NCI-H187 (cell line): ENCODE data around the gene STOX1.
"Not testable (repeated sequence)": the region's sequence is repeated elsewhere in the genome, so short reads cannot be mapped to it uniquely, and the experiment has no call there.

Source experiments
- DNase-seq, 2 experiments: peaks; one replicate each; lab custom pipeline; 2025; lab: John Stamatoyannopoulos, UW

STOX1 gene

GRCh38 chr10:68828833-68829232 is 1.5 kb downstream of the STOX1 start:
- DNase-seq, result no peak

- no peak for DNase-seq
These were observed 2.2 kb downstream of the STOX1 start for GRCh38 chr10:68829521-68829920.

- DNase-seq, result no peak
These were observed 2.6 kb downstream of the STOX1 start for GRCh38 chr10:68829952-68830351.

- DNase-seq, result no peak
These were observed 4.7 kb downstream of the STOX1 start for GRCh38 chr10:68831961-68832455.

- no peak for DNase-seq
These were observed 5.3 kb downstream of the STOX1 start for GRCh38 chr10:68832601-68833000.

- no peak for DNase-seq
These were observed 10.4 kb downstream of the STOX1 start for GRCh38 chr10:68837626-68838322.

- DNase-seq, result not testable (repeated sequence)
These were observed 13.3 kb downstream of the STOX1 start for GRCh38 chr10:68840650-68841049.

GRCh38 chr10:68848281-68848680 is 20.9 kb downstream of the STOX1 start:
- no peak for DNase-seq

GRCh38 chr10:68848806-68849205 is 21.5 kb downstream of the STOX1 start:
- DNase-seq, result no peak

GRCh38 chr10:68856352-68856751 is 29.0 kb downstream of the STOX1 start:
- no peak for DNase-seq

GRCh38 chr10:68857005-68857404 is 29.7 kb downstream of the STOX1 start:
- DNase-seq, result no peak

GRCh38 chr10:68861253-68861652 is 33.9 kb downstream of the STOX1 start:
- no peak for DNase-seq

- DNase-seq, result no peak
These were observed 37.3 kb downstream of the STOX1 start for GRCh38 chr10:68864611-68865010.

GRCh38 chr10:68868173-68868572 is 40.8 kb downstream of the STOX1 start:
- DNase-seq, result not testable (repeated sequence)

GRCh38 chr10:68869623-68870022 is 42.3 kb downstream of the STOX1 start:
- DNase-seq, result no peak

- no peak for DNase-seq
These were observed 42.7 kb downstream of the STOX1 start for GRCh38 chr10:68870061-68870460.

- DNase-seq, result no peak
These were observed 43.3 kb downstream of the STOX1 start for GRCh38 chr10:68870545-68871104.

- DNase-seq, result peak in 1 of 2 experiments; percentile 17
These were observed 43.9 kb downstream of the STOX1 start for GRCh38 chr10:68871105-68871711.

GRCh38 chr10:68871731-68872342 is 44.5 kb downstream of the STOX1 start:
- peak; percentile 69 to 70 for DNase-seq

- peak in 1 of 2 experiments; percentile 9 for DNase-seq
These were observed 49.2 kb downstream of the STOX1 start for GRCh38 chr10:68876246-68877138.

- no peak for DNase-seq
These were observed 50.3 kb downstream of the STOX1 start for GRCh38 chr10:68877482-68878110.
